Astrocyte (in vitro differentiated cells and primary cell): ENCODE results near the gene TMEM132C. TPM values are rescaled to one million over a fixed set of nuclear protein-coding genes. Genes with fewer than 3 reads are reported as not detected.

ENCODE experiments used
- DNase-seq: peaks from one replicate; pipeline ENCODE4 v3.0.0-alpha.2; 2010; ENCODE audit warnings: low read depth
- FAIRE-seq: peaks from 2 replicates; lab custom pipeline; 2011; peaks lifted over from hg19 to GRCh38; lab: Jason Lieb, UNC
- H2AFZ ChIP-seq: 2 replicates; pipeline ENCODE4 v1.6.0; 2012; ENCODE audit warnings: low read depth, low read length, inconsistent platforms
- H3K27ac ChIP-seq: 2 replicates; pipeline ENCODE4 v1.5.1; 2011; ENCODE audit warnings: low read depth, low read length, inconsistent platforms
- H3K27me3 ChIP-seq: 2 replicates; pipeline ENCODE4 v1.6.0; 2011; ENCODE audit warnings: low read length, inconsistent platforms; ENCODE audit not compliant: insufficient read depth
- H3K36me3 ChIP-seq: 2 replicates; pipeline ENCODE4 v1.5.1; 2011; ENCODE audit warnings: low read length, inconsistent platforms; ENCODE audit not compliant: insufficient read depth
- H3K4me1 ChIP-seq: 2 replicates; pipeline ENCODE4 v1.5.1; 2011; ENCODE audit warnings: low read length, inconsistent platforms; ENCODE audit not compliant: insufficient read depth
- H3K4me2 ChIP-seq: 2 replicates; pipeline ENCODE4 v1.6.0; 2012; ENCODE audit warnings: low read length, inconsistent platforms
- H3K4me3 ChIP-seq: 2 replicates; pipeline ENCODE4 v1.5.1; 2011; ENCODE audit warnings: low read depth, mild to moderate bottlenecking, low read length, inconsistent platforms; ENCODE audit not compliant: insufficient read depth
- H3K79me2 ChIP-seq: 2 replicates; pipeline ENCODE4 v1.6.0; 2012; ENCODE audit warnings: mild to moderate bottlenecking, low read length, inconsistent platforms; ENCODE audit not compliant: insufficient read depth
- H3K9ac ChIP-seq: 2 replicates; pipeline ENCODE4 v1.6.0; 2012; ENCODE audit warnings: mild to moderate bottlenecking, low read length, inconsistent platforms
- H3K9me3 ChIP-seq: 2 replicates; pipeline ENCODE4 v1.5.1; 2012; ENCODE audit warnings: low read depth, mild to moderate bottlenecking, low read length, inconsistent platforms; ENCODE audit not compliant: insufficient read depth
- H4K20me1 ChIP-seq: 2 replicates; pipeline ENCODE4 v1.6.0; 2012; ENCODE audit warnings: low read length, inconsistent platforms; ENCODE audit not compliant: insufficient read depth
- H3K27ac Mint-ChIP-seq: one replicate; pipeline ENCODE4 v1.8.0; 2021; ENCODE audit warnings: mild to moderate bottlenecking, mixed read lengths; ENCODE audit not compliant: unreplicated experiment
- H3K27me3 Mint-ChIP-seq: one replicate; pipeline ENCODE4 v1.8.0; 2021; ENCODE audit warnings: low read depth, mixed read lengths; ENCODE audit not compliant: unreplicated experiment
- H3K36me3 Mint-ChIP-seq: one replicate; pipeline ENCODE4 v1.8.0; 2021; ENCODE audit warnings: low read depth, mixed read lengths; ENCODE audit not compliant: unreplicated experiment
- H3K4me1 Mint-ChIP-seq: one replicate; pipeline ENCODE4 v1.8.0; 2021; ENCODE audit warnings: low read depth, mixed read lengths; ENCODE audit not compliant: unreplicated experiment
- H3K4me3 Mint-ChIP-seq: one replicate; pipeline ENCODE4 v1.8.0; 2021; ENCODE audit warnings: mild to moderate bottlenecking, moderate library complexity, mixed read lengths; ENCODE audit not compliant: unreplicated experiment
- H3K9me3 Mint-ChIP-seq: one replicate; pipeline ENCODE4 v1.8.0; 2021; ENCODE audit warnings: mild to moderate bottlenecking, mixed read lengths; ENCODE audit not compliant: unreplicated experiment
- CTCF ChIP-seq: IDR thresholded peaks from 2 replicates; pipeline ENCODE4 v1.5.1; 2011; ENCODE audit warnings: low read depth, mild to moderate bottlenecking, inconsistent platforms, low read length, moderate library complexity; ENCODE audit not compliant: insufficient read depth
- EZH2 ChIP-seq: IDR thresholded peaks from 2 replicates; pipeline ENCODE4 v1.6.1; 2012; ENCODE audit warnings: mild to moderate bottlenecking, low read length, inconsistent platforms; ENCODE audit not compliant: insufficient read depth
- total RNA-seq: library from RNA; stranded (reverse); gene quantifications from 2 replicates; pipeline ENCODE4 v1.2.1, GENCODE V29; 2021

The TMEM132C gene
- total RNA-seq, 1 donor from 2014 or later: not detected

- Histone ChIP-seq H4K20me1 (no peaks in the 10 kb centered on the region), H3K9ac (no peak overlapping the region), H3K4me2 (no peak overlapping the region), H3K4me1 (no peaks in the 10 kb centered on the region), H3K36me3 (no peaks in the 10 kb centered on the region), H3K9me3 (peaks cover 5% of the 10 kb centered on the region), H3K27me3 (no peaks in the 10 kb centered on the region), H3K27ac (no peak overlapping the region), H3K4me3 (no peak overlapping the region), H3K79me2 (no peaks in the 10 kb centered on the region), H2AFZ (no peak overlapping the region)
- peaks cover 12% of the 10 kb centered on the region for H3K9me3 Mint-ChIP-seq
- no peak overlapping the region for H3K4me3 Mint-ChIP-seq
- no peak for FAIRE-seq
- no peaks in the 10 kb centered on the region for H3K27me3 Mint-ChIP-seq
- no peaks in the 10 kb centered on the region for H3K4me1 Mint-ChIP-seq
- TF ChIP-seq CTCF (no peak), EZH2 (no peak)
- no peak overlapping the region for H3K27ac Mint-ChIP-seq
- DNase-seq: no peak
- H3K36me3 Mint-ChIP-seq: no peaks in the 10 kb centered on the region
Observed at GRCh38 chr12:128318946-128319345, 52.0 kb downstream of the TMEM132C start.

GRCh38 chr12:128322341-128322740 lies 55.4 kb downstream of the TMEM132C start:
- TF ChIP-seq EZH2 (no peak), CTCF (no peak)
- no peak overlapping the region for H3K4me2 ChIP-seq
- peaks cover 13% of the 10 kb centered on the region for H3K9me3 Mint-ChIP-seq
- no peaks in the 10 kb centered on the region for H3K4me1 ChIP-seq
- H3K4me3 Mint-ChIP-seq: no peak overlapping the region
- no peaks in the 10 kb centered on the region for H3K27me3 Mint-ChIP-seq
- H4K20me1 ChIP-seq: no peaks in the 10 kb centered on the region
- no peaks in the 10 kb centered on the region for H3K36me3 ChIP-seq
- H3K27ac ChIP-seq: no peak overlapping the region
- no peak overlapping the region for H3K27ac Mint-ChIP-seq
- H3K9ac ChIP-seq: no peak overlapping the region
- no peak overlapping the region for H3K4me3 ChIP-seq
- no peak overlapping the region for H2AFZ ChIP-seq
- H3K4me1 Mint-ChIP-seq: no peaks in the 10 kb centered on the region
- no peak for DNase-seq
- no peaks in the 10 kb centered on the region for H3K27me3 ChIP-seq
- no peaks in the 10 kb centered on the region for H3K79me2 ChIP-seq
- peaks cover 9% of the 10 kb centered on the region for H3K9me3 ChIP-seq
- no peaks in the 10 kb centered on the region for H3K36me3 Mint-ChIP-seq
- no peak for FAIRE-seq

- no peak overlapping the region for H3K27ac ChIP-seq
- no peak overlapping the region for H3K4me3 ChIP-seq
- no peaks in the 10 kb centered on the region for H3K4me1 Mint-ChIP-seq
- no peak overlapping the region for H3K4me2 ChIP-seq
- H3K9me3 Mint-ChIP-seq: peaks cover 13% of the 10 kb centered on the region
- no peaks in the 10 kb centered on the region for H4K20me1 ChIP-seq
- no peak overlapping the region for H2AFZ ChIP-seq
- no peaks in the 10 kb centered on the region for H3K36me3 Mint-ChIP-seq
- no peak overlapping the region for H3K27ac Mint-ChIP-seq
- no peaks in the 10 kb centered on the region for H3K27me3 ChIP-seq
- H3K9me3 ChIP-seq: peaks cover 9% of the 10 kb centered on the region
- no peak overlapping the region for H3K9ac ChIP-seq
- H3K27me3 Mint-ChIP-seq: no peaks in the 10 kb centered on the region
- TF ChIP-seq EZH2 (no peak), CTCF (no peak)
- no peak for FAIRE-seq
- H3K79me2 ChIP-seq: no peaks in the 10 kb centered on the region
- H3K4me1 ChIP-seq: no peaks in the 10 kb centered on the region
- no peaks in the 10 kb centered on the region for H3K36me3 ChIP-seq
- no peak for DNase-seq
- H3K4me3 Mint-ChIP-seq: no peak overlapping the region
Observed at GRCh38 chr12:128323145-128323920, 56.4 kb downstream of the TMEM132C start.
